GM12874 (cell line): Measurements from ENCODE around the gene CA9.
A peak's percentile ranks its signal among the peaks of the same experiment; 100 is the strongest.

Experiments
- CTCF ChIP-seq: IDR thresholded peaks from 2 replicates; pipeline ENCODE4 v1.5.1; 2011; ENCODE audit warnings: low read depth, mild to moderate bottlenecking, control low read depth, low read length, moderate library complexity; ENCODE audit not compliant: insufficient read depth

Gene CA9

GRCh38 chr9:35690294-35690613 is 16.5 kb downstream of the CA9 start:
- TF ChIP-seq CTCF, result no peak

GRCh38 chr9:35690614-35691333 is 17.0 kb downstream of the CA9 start:
- TF ChIP-seq CTCF, result no peak

DNA sequence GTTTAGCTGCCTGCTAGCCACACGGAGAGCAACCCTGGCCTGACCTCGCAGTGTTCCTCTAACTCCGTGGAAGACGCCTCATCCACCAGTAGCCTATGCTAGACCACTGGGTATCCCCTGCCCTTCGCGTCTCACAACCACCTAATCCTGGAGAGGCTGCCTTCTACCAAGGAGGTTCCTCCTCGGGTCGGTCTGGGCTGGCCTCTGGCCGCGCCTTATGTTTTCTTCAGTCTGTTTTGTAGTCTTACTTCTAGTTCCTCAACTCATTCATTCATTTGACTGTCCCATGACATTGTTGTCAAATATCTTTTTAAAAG is 17.6 kb downstream of the CA9 start:
- TF ChIP-seq CTCF, result no peak

DNA sequence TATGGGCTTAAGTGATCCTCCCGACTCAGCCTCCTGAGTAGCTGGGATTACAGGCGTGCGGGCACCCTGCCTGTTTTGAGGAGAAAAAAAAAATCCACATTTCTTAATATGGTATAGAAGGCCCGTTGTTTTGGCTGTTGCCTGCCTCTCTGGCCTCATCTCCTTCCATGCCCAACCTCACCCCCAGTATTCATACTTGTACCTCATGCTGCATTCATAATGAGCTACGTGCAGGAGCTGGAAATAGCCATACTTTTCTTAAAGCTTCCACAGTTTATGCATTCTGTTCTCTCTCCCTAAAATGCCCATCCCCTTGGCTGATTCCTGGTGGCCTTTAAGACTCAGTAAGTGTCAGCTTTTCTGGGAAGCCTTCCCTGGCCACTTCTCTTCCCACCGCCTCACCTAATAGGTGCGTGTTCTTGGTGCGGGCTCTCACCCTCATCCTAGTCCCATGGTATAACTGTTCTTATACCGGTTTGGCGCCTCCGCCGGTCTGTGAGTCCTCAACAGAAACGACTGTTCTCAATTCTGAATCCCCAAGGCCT is 18.1 kb downstream of the CA9 start:
- TF ChIP-seq CTCF, result no peak

- no peak for TF ChIP-seq CTCF
Observed at GRCh38 chr9:35695943-35696401, 22.2 kb downstream of the CA9 start.

- peak; percentile 97 for TF ChIP-seq CTCF
Observed at GRCh38 chr9:35696520-35697215, 22.9 kb downstream of the CA9 start.

DNA sequence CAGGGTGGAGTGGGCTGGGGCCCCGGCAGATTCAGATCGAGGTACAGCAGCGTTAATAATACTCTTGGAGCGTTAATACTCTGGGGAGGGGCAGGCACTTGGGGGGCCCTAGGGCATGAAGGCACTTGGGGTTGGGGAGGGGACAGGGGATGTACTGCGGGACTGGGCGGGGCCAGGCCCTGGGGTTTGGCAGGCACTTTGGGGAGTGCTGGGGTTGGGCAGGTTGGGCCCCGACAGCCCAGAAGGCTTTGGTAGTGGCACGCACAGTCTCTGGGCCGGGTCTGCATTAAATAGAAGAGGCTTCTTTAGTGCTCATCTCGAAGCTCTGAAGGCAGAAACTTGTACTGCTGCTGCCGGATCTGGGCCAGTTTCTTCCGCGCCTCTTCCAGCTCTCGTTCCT is 23.8 kb downstream of the CA9 start:
- no peak for TF ChIP-seq CTCF
